ENCODE data around the gene IRS1.
A peak's percentile ranks its signal among the peaks of the same experiment; 100 is the strongest.

The IRS1 gene

DNA sequence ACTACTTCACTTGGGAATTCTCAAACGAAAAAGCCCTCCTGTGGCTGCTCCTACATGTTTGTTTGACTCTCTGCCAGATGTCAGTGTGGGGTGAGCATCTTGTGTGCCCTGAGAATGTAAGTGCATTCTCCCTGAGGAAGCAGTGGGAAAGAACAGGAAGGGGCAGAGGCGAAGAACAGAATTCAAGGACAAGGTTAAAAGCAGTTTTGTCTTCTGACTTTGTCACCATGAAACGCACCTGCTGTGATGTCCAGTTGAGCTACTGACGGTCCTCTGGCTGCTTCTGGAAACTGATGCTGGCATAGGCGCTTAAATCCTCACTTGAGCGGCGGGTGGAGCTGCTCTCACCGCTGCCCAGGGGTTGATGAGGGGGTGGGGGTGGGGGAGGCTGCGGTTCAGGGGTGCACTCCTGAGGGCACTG, 4.9 kb downstream of the IRS1 start:
- H3K9me3 ChIP-seq (ENCODE audit: insufficient read depth, low read length, severe bottlenecking), result no peaks in the 10 kb centered on the region
- ATAC-seq (ENCODE audit: insufficient read depth, low read depth) (no peak), DNase-seq (no peak)
- peaks cover 13% of the 10 kb centered on the region; the same call in 1 of the 2 replicates for H3K36me3 ChIP-seq (ENCODE audit: insufficient read depth, low read length)
- H3K4me1 ChIP-seq (ENCODE audit: insufficient read depth, low read length), result peaks cover 65% of the 10 kb centered on the region
- peaks cover 21% of the 10 kb centered on the region for H3K79me2 ChIP-seq (ENCODE audit: insufficient read depth, low read length)
- peak overlapping the region; percentile 28 for H3K9ac ChIP-seq (ENCODE audit: low read depth, low read length)
- H3K4me3 ChIP-seq (ENCODE audit: low read depth in 1 of 2, low read length in 2 of 2), result peak overlapping the region in 1 of 2 experiments; percentile 43; a peak in 1 of 4 replicates
- H3K27me3 ChIP-seq (ENCODE audit: insufficient read depth, low read length, poor library complexity), result no peaks in the 10 kb centered on the region
- H2AFZ ChIP-seq (ENCODE audit: low read depth, low read length), result no peak overlapping the region
- TF ChIP-seq, protein P1, sequence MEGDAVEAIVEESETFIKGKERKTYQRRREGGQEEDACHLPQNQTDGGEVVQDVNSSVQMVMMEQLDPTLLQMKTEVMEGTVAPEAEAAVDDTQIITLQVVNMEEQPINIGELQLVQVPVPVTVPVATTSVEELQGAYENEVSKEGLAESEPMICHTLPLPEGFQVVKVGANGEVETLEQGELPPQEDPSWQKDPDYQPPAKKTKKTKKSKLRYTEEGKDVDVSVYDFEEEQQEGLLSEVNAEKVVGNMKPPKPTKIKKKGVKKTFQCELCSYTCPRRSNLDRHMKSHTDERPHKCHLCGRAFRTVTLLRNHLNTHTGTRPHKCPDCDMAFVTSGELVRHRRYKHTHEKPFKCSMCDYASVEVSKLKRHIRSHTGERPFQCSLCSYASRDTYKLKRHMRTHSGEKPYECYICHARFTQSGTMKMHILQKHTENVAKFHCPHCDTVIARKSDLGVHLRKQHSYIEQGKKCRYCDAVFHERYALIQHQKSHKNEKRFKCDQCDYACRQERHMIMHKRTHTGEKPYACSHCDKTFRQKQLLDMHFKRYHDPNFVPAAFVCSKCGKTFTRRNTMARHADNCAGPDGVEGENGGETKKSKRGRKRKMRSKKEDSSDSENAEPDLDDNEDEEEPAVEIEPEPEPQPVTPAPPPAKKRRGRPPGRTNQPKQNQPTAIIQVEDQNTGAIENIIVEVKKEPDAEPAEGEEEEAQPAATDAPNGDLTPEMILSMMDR (IDR thresholded peaks at IDR 0.05; ENCODE audit: borderline replicate concordance, extremely low read depth, low read length, poor library complexity, severe bottlenecking), result no peak
- no peak for TF ChIP-seq EZH2 (IDR thresholded peaks at IDR 0.05; ENCODE audit: borderline replicate concordance, low read depth, low read length, severe bottlenecking)
- 0 out of 2 replicates have a peak, but pooled peaks cover 9% of the 10 kb centered on the region for H4K20me1 ChIP-seq (ENCODE audit: insufficient read depth, low read length)
- H3K4me2 ChIP-seq (ENCODE audit: insufficient read depth, low read length), result peak overlapping the region; percentile 57
- H3K27ac ChIP-seq (ENCODE audit: low read length), result peak overlapping the region; percentile 49; the same call in 1 of the 2 replicates

DNA sequence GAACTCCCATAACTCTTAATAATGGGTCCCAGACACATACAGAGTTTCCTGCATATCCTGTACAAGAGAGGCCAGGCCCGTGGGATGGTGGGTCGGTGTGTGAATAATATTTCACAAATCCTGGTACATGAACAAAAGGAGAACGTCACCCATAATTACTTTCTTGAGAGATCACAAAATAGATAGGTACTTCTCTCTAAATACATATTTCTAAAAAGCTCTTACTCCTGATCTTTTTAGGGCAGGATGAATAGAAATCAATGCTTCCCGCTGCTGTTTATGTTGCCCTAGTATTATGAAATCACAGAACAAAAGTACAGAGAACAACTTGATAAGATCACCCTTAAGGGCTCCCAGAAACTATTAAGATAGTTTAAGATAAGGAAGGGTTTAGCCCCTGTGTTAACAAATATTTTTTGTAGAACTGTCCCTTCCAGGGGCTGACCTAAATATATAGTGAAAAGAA, 5.4 kb downstream of the IRS1 start:
- H3K4me2 ChIP-seq (ENCODE audit: insufficient read depth, low read length), result peak overlapping the region; percentile 57
- H4K20me1 ChIP-seq (ENCODE audit: insufficient read depth, low read length), result 0 out of 2 replicates have a peak, but pooled peaks cover 9% of the 10 kb centered on the region
- TF ChIP-seq, protein P1 (IDR thresholded peaks at IDR 0.05; ENCODE audit: borderline replicate concordance, extremely low read depth, low read length, poor library complexity, severe bottlenecking), result no peak
- no peak for TF ChIP-seq EZH2 (IDR thresholded peaks at IDR 0.05; ENCODE audit: borderline replicate concordance, low read depth, low read length, severe bottlenecking)
- no peak overlapping the region for H2AFZ ChIP-seq (ENCODE audit: low read depth, low read length)
- peak overlapping the region; percentile 28 for H3K9ac ChIP-seq (ENCODE audit: low read depth, low read length)
- peaks cover 13% of the 10 kb centered on the region; the same call in 1 of the 2 replicates for H3K36me3 ChIP-seq (ENCODE audit: insufficient read depth, low read length)
- H3K4me1 ChIP-seq (ENCODE audit: insufficient read depth, low read length), result peaks cover 64% of the 10 kb centered on the region
- no peaks in the 10 kb centered on the region for H3K9me3 ChIP-seq (ENCODE audit: insufficient read depth, low read length, severe bottlenecking)
- DNase-seq, result no peak
- H3K4me3 ChIP-seq (ENCODE audit: low read depth in 1 of 2, low read length in 2 of 2), result peak overlapping the region in 1 of 2 experiments; percentile 43; a peak in 1 of 4 replicates
- no peak for ATAC-seq (ENCODE audit: insufficient read depth, low read depth)
- H3K27me3 ChIP-seq (ENCODE audit: insufficient read depth, low read length, poor library complexity), result no peaks in the 10 kb centered on the region
- peaks cover 21% of the 10 kb centered on the region for H3K79me2 ChIP-seq (ENCODE audit: insufficient read depth, low read length)
- H3K27ac ChIP-seq (ENCODE audit: low read length), result no peak overlapping the region

DNA sequence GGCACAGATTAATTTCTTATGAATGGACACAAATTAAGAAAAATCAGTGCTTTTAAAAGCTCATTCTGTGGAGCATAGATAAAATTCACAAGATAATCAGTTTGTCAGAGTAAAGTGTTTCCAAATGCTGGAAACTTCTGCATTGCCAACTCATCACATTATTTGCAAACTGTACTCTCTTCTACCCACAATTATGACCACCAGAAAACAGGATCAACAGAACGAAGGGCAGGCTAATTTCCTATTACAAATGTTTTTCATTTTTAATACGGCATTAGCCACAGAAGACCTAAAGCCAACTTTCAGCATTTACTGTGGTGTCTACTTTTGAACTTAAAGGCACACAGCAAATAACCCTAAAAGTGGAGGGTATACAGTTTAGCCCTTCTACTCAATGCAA, 6.0 kb downstream of the IRS1 start:
- H3K9ac ChIP-seq (ENCODE audit: low read depth, low read length), result peak overlapping the region; percentile 21
- H3K27ac ChIP-seq (ENCODE audit: low read length), result no peak overlapping the region
- peaks cover 58% of the 10 kb centered on the region for H3K4me1 ChIP-seq (ENCODE audit: insufficient read depth, low read length)

More for the DNA sequence above, 6.0 kb downstream of the IRS1 start:
- H3K79me2 ChIP-seq (ENCODE audit: insufficient read depth, low read length), result peaks cover 17% of the 10 kb centered on the region
- H3K4me2 ChIP-seq (ENCODE audit: insufficient read depth, low read length), result peak overlapping the region; percentile 57; the same call in 1 of the 2 replicates
- TF ChIP-seq, protein P1 (IDR thresholded peaks at IDR 0.05; ENCODE audit: borderline replicate concordance, extremely low read depth, low read length, poor library complexity, severe bottlenecking), result no peak
- no peak for TF ChIP-seq EZH2 (IDR thresholded peaks at IDR 0.05; ENCODE audit: borderline replicate concordance, low read depth, low read length, severe bottlenecking)
- H2AFZ ChIP-seq (ENCODE audit: low read depth, low read length), result no peak overlapping the region
- no peak for ATAC-seq (ENCODE audit: insufficient read depth, low read depth)
- H3K27me3 ChIP-seq (ENCODE audit: insufficient read depth, low read length, poor library complexity), result no peaks in the 10 kb centered on the region
- 0 out of 2 replicates have a peak, but pooled peaks cover 9% of the 10 kb centered on the region for H4K20me1 ChIP-seq (ENCODE audit: insufficient read depth, low read length)
- H3K4me3 ChIP-seq (ENCODE audit: low read depth in 1 of 2, low read length in 2 of 2), result peak overlapping the region in 1 of 2 experiments; percentile 43; a peak in 1 of 4 replicates
- H3K36me3 ChIP-seq (ENCODE audit: insufficient read depth, low read length), result peaks cover 13% of the 10 kb centered on the region; the same call in 1 of the 2 replicates
- DNase-seq, result no peak
- H3K9me3 ChIP-seq (ENCODE audit: insufficient read depth, low read length, severe bottlenecking), result no peaks in the 10 kb centered on the region
